Adrenal gland (tissue), 5 donors: Measurements from ENCODE around the gene WDR86.

Experiments used
- POLR2A ChIP-seq, 2 donors: fragments of 450-650 bp; IDR thresholded peaks; one replicate each; pipeline ENCODE4 v1.6.1; 2017; ENCODE audit warnings: antibody characterized with exemption in 2 of 2, mild to moderate bottlenecking in 2 of 2, moderate library complexity in 1 of 2
- TF ChIP-seq, protein P1 (sequence below), 6 experiments: fragments of 450-650 bp in 4 of 6; fragments of 200-600 bp in 2 of 6; sonication (generic) in 1 of 6; IDR thresholded peaks; 1 replicate in 5 of 6; 2 replicates in 1 of 6; pipeline versions ENCODE4 v1.5.1 to v1.8.0; 2016 to 2021; ENCODE audit warnings: antibody characterized with exemption in 6 of 6, mild to moderate bottlenecking in 2 of 6, moderate library complexity in 1 of 6
- donor health status: DM: no; HTN: no; CAD: no.

DNA sequence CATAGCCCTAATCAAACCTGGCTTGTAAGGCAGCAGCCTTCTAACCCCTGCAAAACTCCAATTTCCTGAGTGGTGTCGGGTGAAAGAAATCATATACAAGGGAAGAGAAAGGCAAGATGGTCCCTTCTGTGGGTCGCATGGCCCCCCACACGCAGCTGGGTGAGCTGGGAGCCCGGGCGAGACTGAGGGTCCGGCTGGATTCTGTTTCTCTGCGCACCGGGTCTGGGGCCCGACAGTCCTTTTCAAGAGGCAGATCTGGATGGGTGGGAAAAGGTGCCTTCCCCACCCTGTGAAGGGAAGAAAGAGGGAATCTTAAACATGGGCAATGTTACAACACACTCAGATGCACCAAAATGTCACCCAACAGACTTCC is 18.5 kb downstream of the WDR86 start:
- TF ChIP-seq, protein P1, sequence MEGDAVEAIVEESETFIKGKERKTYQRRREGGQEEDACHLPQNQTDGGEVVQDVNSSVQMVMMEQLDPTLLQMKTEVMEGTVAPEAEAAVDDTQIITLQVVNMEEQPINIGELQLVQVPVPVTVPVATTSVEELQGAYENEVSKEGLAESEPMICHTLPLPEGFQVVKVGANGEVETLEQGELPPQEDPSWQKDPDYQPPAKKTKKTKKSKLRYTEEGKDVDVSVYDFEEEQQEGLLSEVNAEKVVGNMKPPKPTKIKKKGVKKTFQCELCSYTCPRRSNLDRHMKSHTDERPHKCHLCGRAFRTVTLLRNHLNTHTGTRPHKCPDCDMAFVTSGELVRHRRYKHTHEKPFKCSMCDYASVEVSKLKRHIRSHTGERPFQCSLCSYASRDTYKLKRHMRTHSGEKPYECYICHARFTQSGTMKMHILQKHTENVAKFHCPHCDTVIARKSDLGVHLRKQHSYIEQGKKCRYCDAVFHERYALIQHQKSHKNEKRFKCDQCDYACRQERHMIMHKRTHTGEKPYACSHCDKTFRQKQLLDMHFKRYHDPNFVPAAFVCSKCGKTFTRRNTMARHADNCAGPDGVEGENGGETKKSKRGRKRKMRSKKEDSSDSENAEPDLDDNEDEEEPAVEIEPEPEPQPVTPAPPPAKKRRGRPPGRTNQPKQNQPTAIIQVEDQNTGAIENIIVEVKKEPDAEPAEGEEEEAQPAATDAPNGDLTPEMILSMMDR (IDR thresholded peaks at IDR 0.05) = no peak
- no peak for TF ChIP-seq POLR2A (IDR thresholded peaks at IDR 0.05)
